ENCODE measurements around the gene UQCRQ.

- TF ChIP-seq CTCF (IDR thresholded peaks at IDR 0.05) (no peak), POLR2A (IDR thresholded peaks at IDR 0.05) (no peak)
Measured at GRCh38 chr5:132827943-132828673, 38.3 kb upstream of the UQCRQ start.

All from adrenal gland (tissue), 5 donors.